GM12865 (cell line): ENCODE measurements around the gene TARS2.

Experiments used
- DNase-seq: peaks from one replicate; pipeline ENCODE4 v3.0.0; 2010; ENCODE audit warnings: low read depth
- H3K4me3 ChIP-seq: 2 replicates; pipeline ENCODE4 v1.5.1; 2011; ENCODE audit warnings: mild to moderate bottlenecking, low read depth, low read length, control low read depth
- TF ChIP-seq, protein P1 (sequence below): IDR thresholded peaks from 2 replicates; pipeline ENCODE4 v1.5.1; 2011; ENCODE audit warnings: low read length, control low read depth, low read depth, inconsistent platforms; ENCODE audit not compliant: insufficient read depth; ENCODE audit errors: missing control alignments

Gene TARS2

DNA sequence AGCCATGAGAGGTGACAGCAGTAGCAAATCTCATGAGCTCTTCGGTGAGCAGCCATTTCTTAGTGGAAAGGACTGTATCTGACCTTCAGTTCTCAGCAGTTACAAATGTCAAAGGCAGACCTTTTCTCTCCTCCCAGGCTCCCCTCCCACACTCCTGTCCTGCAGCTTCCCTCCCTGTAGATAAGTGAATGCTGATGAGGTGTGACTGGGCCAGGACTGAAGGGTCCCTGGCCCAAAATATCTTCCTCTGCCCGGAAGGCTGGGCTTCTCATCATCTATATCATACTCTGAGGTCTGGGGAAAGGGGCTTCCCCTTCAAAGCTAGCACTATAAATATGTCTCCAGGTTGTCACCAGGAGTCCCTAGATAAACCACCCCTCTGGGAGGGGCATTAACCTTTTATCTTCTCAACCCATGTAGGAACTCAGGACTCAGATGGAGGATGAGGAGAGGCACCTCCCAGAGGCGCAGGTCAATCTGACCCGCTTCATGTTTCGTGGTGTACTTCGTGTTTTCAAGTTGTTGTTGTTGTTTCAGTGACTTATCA lies 58.3 kb downstream of the TARS2 start:
- DNase-seq = no peak
- TF ChIP-seq, protein P1, sequence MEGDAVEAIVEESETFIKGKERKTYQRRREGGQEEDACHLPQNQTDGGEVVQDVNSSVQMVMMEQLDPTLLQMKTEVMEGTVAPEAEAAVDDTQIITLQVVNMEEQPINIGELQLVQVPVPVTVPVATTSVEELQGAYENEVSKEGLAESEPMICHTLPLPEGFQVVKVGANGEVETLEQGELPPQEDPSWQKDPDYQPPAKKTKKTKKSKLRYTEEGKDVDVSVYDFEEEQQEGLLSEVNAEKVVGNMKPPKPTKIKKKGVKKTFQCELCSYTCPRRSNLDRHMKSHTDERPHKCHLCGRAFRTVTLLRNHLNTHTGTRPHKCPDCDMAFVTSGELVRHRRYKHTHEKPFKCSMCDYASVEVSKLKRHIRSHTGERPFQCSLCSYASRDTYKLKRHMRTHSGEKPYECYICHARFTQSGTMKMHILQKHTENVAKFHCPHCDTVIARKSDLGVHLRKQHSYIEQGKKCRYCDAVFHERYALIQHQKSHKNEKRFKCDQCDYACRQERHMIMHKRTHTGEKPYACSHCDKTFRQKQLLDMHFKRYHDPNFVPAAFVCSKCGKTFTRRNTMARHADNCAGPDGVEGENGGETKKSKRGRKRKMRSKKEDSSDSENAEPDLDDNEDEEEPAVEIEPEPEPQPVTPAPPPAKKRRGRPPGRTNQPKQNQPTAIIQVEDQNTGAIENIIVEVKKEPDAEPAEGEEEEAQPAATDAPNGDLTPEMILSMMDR = no peak
- no peak overlapping the region for H3K4me3 ChIP-seq

DNA sequence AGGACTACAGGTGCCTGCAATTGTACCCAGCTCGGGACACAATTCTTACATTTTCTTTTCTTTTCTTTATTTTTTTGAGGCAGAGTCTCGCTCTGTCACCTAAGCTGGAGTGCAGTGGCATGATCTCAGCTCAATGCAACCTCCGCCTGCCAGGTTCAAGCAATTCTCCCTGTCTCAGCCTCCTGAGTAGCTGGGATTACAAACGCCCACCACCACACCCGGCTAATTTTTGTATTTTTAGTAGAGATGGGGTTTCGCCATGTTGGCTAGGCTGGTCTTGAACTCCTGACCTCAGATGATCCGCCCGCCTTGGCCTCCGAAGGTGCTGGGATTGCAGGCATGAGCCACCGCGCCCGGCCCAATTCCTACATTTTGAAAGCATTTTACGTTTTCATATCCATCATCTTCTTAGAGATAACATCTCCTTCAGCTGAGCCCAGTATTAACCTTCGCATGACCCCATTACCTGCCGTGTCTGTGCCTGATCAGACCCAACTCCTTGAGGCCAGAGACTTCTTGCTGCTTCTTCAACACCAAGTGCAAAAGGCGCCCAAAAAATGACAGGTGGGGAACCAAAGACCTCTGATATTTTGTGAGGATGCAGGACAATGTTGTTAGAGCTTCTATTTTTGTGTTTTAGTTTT lies 59.2 kb downstream of the TARS2 start:
- no peak overlapping the region for H3K4me3 ChIP-seq
- TF ChIP-seq, protein P1 = no peak
- no peak for DNase-seq

DNA sequence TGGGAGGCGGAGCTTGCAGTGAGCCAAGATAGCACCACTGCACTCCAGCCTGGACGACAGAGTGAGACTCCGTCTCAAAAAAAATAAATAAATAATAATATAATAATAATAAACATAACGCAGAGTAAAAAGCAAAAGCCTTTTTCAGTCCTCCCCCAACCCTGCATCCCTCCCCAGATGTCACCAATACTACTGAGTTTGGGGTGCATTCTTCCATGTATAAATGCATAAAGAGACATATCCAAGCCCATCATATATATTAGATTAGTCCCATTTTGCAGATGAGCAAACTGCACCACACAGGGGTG lies 61.1 kb downstream of the TARS2 start:
- no peak for DNase-seq
- TF ChIP-seq, protein P1 = no peak
- H3K4me3 ChIP-seq = peak overlapping the region; percentile 52

DNA sequence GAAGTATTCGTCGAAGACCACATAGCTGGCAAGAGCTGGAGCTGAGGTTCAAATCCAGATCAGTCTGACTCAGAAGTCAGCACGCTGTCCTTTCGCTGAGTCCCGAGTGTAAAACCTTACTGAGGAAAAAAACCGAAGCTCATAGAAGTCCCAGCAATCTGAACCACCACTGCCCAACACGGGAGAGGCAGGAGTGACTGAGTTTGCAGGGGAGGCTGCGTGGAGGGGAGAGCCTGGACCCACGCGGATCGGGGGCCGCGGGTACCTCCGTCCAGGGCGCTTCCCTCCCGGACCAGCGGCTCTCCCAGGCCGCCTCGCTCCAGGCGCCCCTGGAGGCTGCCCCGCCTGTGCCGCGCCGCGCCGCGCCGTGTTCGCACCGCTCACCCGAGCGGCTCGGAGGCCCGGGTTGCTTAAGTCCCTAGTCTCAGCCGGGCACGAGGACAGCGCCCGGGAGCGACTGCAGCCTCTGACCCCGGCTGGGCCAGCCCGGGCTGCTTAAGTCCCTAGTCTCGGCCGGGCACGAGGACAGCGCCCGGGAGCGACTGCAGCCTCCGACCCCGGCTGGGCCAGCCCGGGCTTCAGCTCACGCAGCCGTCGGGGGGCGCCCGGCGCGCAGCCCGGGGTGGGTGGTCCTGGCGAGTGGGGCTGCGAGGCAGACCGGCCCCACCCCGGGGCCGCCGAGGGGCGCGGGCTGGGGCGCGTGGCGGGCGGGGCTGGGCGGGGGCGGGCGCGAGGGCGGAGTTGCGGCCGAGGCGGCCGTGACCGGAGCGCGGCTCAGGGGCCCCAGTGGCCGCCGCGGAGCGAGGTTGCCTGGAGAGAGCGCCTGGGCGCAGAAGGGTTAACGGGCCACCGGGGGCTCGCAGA lies 61.6 kb downstream of the TARS2 start, which contains the start of gene ADAMTSL4:
TSS of gene ADAMTSL4 (plus strand) at position 777 of the 864 bp plus-strand sequence. CDS start 2,881 bp downstream, outside the sequence.
- peak within 1 kb of the TSS; percentile 52 for H3K4me3 ChIP-seq
- TF ChIP-seq, protein P1 = no peak
- peak; percentile 66 for DNase-seq

DNA sequence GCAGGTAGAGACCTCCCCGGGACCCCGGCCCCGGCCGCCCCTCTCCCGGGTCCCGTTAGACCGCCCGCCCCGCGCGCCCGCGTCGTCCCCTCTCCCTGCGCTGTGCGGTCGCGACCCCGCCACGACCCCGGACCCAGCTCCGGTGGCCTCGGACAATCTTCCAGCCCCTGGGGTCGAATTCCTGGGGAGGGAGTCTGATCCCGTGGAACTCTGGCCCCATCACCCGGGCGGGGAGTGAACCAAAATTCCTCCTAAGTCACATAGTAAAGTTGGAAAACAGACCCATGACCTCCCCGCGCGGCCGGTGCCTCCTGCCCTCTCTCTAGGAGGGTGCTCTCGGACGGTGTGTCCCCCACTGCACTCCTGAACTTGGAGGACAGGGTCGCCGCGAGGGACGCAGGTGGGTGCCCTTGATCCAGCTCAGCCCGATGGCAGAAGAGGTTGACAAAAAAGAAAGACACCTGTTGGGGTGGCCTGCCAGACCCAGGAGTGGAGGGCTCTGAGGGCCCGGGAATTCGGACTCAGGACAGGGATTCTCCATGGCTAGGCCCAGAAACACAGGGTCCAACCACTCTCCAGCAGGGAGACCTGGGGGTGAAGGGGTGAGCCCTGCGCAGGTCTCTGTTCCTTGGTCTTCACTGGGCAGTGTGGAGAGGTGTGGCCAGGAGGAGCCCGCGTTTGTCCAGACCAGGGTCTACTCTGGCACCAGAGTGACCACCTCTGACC lies 62.4 kb downstream of the TARS2 start:
- TF ChIP-seq, protein P1 = no peak
- no peak for DNase-seq
- H3K4me3 ChIP-seq = no peak overlapping the region; the same call in 1 of the 2 replicates

DNA sequence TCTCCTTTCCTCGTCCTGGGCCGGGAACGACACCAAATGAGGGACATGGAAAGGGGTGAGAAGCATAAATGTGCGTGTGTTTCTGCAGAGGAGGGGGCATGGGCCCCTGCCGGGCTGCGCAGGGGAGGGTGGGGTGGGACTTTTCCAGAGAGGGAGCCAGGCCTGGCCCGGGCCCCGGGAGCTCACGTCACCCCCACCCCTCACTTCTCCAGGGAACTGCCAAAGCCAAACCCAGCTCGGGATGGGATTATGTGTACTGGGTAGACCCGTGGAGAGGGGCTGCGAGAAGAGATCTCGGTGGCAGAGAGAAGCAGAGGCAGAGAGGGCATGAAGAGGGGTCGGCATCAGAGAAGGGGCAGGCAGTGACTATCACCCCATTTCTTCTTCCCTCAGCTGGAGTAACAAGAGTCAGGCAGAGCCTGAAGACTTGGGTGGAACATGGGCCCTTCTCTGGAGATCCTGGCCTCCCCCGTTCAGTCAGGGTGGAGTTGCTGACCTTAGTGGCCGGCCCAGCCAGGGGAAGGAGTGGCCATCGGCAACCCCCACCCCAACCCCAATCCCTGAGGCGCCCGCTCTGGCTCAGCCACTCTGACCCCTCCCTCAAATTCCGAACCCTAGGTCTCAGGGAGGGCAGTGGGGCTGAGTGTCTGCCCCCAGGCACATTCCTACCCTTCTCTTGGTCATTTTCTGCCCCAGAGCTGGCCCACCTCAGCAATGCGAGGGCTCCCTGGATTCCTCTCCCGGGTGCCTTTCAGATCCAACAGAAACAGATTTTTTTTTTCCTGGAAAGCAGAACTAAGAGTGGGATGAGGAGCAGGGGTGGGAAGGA lies 63.2 kb downstream of the TARS2 start:
- TF ChIP-seq, protein P1 = no peak
- no peak overlapping the region for H3K4me3 ChIP-seq
- DNase-seq = no peak
